Activated T-helper 9 cell treated with anti-CD3 and anti-CD28 coated beads, Interleukin-2, amount 50 U/mL, for 16 hours (primary cell): ENCODE measurements around the gene PZP.
"Not testable (repeated sequence)": the region's sequence is repeated elsewhere in the genome, so short reads cannot be mapped to it uniquely, and the experiment has no call there.

ENCODE experiments used
- DNase-seq: peaks from one replicate; pipeline ENCODE4 v3.0.0-alpha.2; 2020; ENCODE audit warnings: low read depth

PZP gene

DNA sequence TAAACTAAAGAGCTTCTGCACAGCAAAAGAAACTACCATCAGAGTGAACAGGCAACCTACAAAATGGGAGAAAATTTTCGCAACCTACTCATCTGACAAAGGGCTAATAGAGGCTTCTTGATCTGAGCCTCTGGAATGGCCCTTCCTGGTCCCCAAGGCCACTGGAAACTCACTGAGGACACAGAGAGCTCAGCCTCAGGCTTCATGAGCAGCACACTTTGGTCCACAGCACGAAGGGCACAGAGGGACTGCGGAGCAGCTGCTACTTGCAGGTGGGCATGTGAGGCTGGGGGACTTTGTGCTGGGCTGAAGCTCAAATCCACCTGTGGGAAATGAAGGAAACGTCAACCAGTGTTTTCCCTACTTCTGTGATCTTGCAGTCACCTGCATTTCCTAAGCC is 27.4 kb downstream of the PZP start:
- no peak for DNase-seq

DNA sequence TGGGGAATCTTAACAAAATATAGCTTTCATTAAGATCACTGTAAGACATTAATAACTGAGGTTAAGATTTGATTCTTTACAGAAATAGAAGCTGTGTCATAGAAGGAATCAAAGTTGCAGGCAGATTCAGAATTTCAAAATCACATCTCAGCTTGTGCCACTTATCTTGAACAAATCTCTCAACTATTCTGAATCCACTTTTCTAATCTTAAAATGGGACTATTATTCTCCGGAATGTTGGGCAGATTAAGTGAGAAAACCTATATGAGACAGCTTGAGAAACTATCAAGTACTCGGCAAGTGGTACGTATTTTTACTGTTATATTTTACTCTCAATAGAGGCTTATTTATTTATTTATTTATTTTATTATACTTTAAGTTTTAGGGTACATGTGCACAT is 28.4 kb downstream of the PZP start:
- no peak for DNase-seq

DNA sequence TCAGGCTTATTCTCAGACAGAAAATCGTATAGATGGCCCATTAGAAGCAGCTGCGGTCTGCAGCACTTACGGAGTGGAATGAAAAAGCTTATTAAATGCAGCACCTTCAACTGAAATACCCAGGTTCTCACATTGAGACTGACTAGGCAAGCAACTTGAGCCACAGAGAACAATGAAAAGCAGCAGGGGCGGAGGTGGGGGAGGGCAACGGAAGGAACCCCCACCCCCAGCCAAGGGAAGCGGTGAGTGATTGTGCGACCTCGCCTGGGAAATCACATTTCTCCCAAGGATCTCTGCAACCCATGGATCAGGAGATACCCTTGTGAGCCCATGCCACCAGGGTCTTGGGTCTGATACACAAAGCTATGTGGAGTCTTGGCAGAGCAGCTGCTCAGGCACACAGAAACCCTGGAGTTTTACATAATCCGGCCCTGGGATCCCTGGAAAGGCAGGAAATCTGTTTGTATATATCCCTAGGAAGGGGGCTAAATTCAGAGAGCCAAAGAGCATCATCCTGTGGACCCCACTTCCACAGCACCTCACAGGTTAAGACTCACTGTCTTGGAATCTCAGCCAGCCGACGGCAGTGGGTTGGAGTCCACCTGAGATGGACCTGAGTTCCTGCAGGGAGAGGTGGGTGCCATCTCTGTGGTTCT is 38.1 kb downstream of the PZP start:
- no peak for DNase-seq

DNA sequence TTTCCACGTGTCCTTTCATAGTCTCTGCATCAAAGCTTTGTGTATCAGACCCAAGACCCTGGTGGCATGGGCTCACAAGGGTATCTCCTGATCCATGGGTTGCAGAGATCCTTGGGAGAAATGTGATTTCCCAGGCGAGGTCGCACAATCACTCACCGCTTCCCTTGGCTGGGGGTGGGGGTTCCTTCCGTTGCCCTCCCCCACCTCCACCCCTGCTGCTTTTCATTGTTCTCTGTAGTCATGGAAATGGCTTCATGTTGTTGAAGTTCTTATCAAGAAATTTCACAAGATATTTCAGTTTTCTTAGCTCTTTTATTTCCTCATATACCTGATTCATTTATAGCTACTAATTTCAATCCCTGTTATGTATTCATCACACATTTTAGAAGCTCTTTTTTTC is 40.9 kb downstream of the PZP start:
- not testable (repeated sequence) for DNase-seq

DNA sequence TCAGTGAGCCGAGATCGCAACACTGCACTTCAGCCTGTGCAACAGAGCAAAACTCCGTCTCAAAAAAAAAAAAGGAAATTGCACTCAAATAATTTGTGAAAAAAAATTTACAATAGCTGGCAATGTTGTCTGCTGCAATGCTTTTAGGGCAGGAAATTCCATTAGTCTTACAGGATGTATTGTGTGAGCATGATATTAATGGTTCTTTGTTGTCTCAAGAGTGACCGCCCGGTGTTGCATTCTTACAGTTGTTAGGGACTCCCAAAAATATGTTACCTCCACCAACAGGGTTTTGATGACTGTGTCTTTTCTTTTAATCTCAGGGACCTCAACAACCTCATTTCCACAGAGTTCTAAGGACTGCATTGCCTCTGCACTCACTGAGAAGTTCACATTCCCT is 44.8 kb downstream of the PZP start:
- DNase-seq: no peak

DNA sequence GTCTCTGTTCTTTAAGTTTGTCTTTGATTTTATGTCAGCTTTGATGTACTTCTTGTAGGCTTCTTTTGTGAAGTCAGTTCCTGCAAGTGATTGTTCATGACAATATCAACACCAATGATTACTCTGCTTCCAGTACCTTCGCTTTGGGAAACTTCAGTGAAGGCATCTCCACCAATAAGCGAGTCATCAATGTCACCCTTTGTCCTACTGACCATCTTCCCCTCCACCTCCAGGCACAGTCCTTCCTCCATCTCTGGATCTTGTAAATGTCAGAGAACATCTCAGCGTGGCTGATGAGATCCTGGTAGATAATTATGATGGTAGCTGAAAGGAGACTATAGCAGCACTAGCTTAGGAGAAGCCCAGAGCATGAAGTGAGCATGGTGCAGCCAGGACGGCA is 52.1 kb downstream of the PZP start:
- DNase-seq: no peak

DNA sequence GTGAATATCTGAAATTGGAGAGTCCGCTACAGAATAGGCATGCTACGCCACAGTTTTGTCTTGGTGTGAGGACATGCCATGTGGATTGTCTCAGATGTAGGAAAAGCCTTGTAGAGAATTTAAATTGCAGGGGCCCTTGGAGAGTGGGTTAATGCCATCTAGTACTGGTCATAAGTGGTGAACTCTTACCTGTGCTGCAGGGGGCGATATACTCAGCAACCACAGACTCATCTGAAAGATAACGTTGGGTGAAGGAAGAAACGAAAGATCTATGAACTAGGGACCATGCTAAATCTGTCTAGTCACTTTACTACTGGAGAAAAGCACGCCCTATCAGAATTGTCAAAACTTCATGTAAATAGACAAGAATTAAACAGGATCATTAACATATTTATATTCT is 58.8 kb downstream of the PZP start:
- no peak for DNase-seq

DNA sequence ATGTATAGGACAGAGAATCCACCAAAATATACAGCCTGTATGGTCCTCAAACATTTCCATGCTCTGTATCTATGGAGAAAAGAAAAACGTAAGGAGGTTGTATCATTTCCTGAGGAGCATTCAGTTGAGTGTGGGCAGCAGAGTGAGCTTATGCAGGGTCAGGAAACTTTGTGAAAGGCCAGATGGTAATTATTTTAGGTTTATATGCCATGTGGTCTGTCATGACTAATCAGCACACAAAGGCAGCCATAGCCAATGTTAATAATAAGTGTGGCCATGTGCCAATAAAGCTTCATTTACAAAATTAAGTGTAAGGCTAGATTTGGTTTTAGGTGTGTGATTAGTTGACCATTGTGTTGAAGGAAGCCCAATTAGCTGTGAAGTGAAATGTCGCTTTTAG is 59.3 kb downstream of the PZP start:
- no peak for DNase-seq

DNA sequence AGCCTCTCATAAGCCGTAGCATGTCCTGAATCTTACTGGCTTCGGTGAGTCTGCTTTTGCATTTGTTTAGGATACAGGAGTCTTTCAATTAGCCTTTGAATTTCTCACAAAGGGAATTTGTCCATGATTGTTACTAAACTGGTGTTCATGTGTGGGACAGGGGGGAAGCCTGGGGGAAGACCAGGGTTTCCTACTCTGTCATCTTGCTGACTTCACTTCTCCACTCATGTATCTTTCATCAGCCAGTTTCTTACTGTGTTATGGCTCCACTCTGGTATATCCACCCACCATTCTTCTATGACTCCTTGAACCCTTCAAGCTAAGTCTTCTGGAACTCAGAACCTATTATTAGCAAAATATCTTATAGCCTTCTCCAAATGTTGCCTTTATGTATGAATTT is 60.7 kb downstream of the PZP start:
- no peak for DNase-seq

DNA sequence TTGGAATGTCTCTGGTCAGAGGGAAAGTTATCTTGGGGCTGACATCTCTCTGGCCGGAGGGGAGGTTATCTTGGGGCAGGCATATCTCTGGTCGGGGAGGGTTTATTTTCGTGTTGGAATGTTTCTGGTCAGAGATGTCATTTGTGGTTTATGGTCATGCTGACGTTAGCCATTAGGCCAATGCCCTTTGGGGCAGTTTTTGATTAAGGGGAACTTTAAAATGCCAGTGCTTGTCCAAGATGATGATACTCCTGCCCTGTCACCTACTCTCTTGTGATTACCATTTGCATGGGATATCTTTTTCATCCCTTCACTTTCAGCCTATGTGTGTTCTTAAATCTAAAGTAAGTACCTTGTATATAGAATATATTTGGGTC is 63.5 kb downstream of the PZP start:
- DNase-seq: no peak

DNA sequence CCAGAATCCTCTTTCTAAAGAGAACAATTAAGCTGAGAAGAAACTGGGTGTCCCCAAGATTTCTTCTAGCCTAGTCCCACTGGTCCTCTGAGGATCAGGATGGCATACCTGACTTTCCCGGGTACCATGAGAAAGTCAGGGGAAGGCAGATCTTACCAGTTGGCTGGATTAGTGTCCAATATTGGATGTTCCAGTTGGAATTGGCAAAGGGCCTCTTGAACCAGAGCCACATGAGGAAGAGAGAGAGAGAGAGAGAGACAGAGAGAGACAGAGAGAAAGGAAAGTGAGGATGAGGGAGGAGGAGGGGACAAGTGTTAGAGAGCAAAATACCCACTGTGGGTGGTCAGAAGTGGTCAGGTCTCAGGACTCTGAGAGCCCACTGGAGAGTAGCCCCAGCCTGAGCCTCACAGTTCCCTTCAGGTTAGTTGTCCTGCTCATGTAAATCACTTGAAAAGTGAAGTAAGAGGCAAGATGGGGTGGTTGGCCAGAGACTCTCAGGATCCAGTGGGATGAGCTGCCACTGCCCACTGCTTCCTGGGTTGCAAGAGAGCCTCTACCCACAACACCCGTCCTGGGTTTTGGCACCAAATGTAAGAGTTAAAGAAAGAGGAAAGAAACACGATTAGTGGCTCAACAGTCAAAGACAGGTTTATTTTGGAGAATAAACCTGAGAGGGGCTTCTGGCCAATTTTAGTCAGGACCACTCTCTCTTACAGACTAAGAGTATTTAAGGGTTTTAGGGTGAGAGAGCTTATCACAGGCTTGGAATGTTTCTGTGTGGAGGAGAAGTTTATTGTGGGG is 64.1 kb downstream of the PZP start:
- no peak for DNase-seq

DNA sequence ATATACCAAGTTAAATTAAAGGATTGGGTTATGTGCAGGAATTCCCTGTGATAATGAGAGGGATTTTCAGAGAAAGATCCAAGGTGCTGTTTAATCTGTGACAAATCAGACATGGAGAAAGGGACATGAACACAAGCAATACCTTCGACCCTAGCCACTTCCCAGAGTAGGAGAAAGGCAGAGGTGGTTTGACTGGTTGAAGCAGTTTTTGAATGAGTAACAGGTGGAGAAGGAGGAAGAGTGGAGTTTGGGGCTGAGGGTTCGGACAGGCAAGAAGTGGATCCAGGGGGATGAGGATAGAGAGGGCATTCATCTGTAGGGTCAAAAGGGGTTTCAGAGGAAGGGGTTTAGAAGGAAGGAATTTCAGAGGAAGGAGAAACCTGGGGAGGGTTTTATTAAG is 65.1 kb downstream of the PZP start:
- no peak for DNase-seq

DNA sequence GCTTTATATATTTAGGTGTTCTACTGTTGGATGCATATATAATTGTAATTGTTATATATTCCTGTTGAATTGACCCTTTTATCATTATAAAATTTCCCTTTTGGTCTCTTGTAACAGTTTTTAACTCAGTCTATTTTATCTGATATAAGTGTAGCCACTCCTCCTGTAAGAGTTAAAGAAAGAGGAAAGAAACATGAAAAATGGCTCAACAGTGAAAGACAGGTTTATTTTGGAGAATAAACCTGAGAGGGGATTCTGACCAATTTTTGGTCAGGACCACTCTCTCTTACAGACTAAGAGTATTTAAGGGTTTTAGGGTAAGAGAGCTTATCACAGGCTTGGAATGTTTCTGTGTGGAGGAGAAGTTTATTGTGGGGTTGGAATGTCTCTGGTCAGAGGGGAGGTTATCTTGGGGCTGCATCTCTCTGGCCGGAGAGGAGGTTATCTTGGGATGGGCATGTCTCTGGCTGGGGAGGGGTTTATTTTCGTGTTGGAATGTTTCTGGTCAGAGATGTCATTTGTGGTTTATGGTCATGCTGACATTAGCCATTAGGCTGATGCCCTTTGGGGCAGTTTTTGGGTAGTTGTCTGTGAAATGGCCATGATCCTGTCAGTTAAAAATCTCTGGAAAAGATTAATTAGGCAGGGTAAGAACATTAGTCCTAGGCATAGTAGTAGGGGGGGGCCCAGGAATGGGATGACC is 68.5 kb downstream of the PZP start:
- not testable (repeated sequence) for DNase-seq

DNA sequence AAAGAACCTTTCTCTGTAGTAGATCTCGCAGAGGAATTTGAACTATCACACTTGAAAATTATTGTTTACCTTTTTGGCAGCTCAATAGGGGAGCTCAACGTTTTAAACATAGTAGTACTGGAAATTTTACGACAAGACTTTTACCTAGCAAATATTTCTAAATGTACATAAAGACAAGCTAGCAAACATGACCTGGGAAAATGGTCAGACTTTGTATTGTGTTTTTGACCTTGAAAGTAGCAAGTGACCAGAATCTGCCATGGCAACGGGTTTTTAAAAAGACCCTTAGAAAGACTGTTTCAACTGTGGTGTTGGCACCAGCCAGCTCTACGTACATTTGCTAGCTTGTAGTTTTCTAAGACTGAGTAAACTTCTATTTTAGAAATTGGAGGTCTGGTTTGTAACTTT is 72.3 kb downstream of the PZP start:
- no peak for DNase-seq

DNA sequence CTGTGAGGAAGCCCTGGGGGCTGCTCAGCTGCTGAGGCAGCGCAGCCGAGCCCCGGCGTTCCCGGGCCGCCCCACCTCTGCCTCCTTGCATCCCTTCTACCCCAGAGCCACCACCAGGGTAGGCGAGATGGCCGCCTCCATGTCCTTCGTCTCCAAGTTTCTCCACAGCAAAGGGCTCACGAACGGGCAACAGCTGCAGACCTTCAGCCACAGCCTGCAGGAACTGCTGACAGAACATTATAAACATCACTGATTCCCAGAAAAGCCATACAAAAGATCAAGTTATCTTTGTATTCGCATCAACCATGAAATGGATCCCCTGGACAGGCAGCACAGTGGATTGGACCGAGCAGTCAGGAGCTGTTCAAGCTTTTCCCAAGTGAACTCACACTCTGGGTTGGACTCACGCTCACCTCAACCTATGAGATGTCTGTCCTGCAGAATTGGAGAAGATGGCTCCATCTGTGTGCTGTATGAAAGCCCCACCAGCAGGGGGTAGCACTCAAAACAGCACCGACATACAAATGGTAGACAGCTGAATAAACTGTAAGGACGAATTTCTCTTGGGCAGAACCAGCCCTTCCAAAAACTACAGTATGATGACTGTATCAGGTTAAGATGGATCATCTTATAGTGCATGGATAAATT is 73.1 kb downstream of the PZP start:
- no peak for DNase-seq

DNA sequence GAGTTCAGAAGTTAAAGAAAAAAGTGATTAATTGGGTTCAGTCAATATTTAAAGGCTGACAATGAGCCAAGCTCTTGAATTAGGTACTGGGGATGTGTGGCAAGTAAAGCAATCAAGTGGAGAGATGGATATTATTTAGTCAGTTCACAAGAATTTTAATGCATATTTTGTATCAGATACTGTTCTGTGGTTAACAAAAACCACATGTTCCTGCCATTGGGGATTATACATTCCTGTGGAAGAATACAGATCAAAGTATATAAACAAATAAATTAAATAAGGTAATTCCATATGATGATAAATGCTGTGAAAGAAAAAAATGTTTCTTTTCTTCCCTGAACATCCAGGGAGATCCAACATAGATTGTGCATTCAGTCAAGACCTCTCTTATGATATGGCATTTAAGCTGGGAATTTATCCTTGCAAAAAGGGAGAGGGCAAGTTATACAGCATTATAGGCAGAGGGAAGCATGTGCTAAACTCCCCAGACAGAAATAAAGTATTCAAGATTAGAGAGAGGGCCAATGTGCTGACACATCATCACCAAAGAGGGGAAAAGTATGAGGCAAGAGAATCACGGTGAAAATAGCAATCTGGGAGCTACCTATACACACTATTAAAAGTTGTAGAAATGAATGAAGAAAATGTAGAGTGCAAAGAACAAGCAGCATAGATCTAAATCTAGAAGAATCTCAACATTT is 74.8 kb downstream of the PZP start:
- DNase-seq: no peak

DNA sequence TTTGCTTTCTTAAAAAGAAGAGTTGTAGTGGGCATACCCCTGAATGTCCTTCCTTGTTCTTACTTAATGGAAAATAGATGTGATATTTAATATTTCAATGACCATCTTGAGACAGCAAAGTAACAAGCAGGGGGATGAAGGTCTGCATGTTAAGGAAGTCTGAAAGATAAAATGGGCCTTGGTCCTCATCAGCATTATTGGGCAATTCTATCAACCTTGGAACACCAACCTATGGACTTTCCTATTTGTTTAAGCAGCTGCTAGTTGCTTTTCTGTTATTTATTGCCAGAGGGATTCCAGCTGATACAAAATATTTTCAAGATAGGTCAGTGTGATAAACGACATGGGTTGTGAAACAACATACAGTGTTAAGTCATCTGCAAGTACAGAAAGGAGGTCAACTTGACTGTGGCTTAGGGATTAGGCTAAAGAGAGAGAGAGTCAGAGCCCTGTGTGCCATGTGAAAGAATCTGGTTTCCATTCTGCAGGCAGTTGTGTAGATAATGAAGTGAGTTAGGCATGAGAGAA is 76.1 kb downstream of the PZP start:
- DNase-seq: no peak

DNA sequence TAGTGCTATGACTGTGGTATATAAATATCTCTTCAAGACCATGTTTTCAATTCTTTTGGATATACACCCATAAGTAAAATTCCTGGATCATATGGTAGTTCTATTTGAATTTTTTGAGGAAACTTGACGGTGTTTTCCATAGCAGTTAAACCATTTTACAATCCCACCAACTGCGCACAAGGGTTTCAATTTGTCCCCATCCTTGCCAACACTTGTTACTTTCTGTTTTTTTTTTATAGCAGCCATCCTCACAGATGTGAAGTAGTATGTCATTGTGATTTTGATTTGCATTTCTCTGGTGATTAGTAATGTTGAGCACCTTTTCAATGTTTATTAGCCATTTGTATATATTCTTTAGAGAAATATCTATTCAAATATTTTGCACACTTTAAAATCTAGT is 78.0 kb downstream of the PZP start:
- no peak for DNase-seq

DNA sequence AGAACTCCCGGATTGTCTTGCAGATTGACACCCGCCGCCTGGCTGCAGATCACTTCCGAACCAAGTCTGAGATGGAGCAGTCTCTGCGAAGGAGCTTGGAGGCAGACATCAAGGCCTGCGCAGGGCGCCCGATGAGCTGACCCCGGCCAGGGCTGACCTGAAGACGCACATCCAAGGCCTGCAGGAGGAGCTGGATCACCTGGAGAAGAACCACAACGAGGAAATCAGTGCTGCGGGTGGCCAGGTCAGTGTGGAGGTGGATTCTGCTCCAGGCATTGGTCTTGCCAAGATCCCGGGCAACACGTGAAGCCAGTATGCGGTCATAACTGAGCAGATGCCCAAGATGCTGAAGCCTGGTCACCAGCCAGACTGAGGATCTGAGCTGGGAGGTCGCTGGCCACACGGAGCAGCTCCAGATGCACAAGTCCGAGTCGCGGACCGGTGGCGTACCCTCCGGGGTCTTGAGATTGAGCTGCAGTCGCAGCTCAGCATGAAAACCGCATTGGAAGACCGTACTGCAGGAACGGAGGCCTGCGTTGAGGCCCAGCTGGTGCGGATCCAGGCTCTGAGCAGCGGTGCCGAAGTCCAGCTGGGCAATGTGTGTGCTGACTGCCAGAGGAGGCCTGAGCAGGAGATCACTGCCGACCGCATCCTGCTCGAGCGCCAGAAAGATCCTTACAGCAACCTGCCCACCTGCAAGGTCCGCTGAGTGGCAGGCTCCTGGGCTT is 80.1 kb downstream of the PZP start:
- DNase-seq: no peak

DNA sequence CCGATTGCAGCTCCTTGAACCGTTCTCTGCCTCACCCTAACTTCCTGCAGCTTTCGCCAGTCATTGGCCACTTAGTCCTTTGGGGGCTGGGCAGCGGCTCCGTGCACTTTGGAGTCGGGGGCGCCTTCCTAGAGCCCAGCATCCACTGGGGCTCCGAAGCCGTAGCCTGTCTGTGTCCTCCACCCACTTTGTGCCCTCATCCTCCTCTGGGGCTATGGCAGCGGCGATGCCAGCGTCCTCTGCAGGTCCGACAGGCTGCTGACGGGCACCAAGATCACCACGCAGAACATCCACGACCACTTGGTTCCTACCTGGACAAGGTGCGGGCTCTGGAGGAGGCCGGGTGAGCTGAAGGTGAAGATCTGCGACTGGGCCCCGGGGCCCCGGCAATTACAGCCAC is 80.7 kb downstream of the PZP start:
- DNase-seq: no peak

DNA sequence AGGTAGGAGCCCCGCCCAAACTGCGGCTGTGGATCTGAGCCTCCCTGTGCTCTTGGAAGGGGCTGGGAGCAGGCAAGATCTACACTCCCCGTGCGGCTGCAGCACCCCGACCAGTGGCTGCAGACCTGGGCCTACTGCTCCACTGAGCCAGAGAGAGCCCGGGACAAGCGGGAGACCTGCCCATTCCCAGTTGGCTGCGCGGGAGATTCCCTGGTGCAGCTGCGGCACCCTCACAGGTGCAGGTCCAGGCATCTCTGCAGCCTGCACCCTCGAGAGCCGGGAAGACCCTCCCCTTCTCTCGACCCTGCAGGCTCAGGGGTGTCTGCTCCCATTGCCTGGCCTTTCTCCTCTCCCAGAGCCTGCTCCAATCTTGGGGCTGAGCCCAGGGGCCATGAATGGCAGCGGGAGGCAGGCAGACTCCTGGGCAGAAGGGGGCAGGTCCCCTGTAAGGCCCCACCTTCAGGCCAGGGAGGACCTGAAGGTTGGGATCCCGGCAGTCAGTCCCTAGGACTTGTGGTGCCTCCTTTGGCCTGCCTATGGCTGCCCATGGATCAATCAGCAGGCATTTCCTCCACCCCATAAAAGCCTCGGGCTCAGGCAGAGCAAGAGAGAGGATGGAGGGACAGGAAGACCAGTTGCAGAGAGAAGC is 83.7 kb downstream of the PZP start:
- DNase-seq: no peak
